Measurements from ENCODE around the gene SLCO2A1. TPM values are rescaled to one million over a fixed set of nuclear protein-coding genes. Genes with fewer than 3 reads are reported as not detected.

Gene SLCO2A1
- total RNA-seq, 1 experiment from 2014 or later: not detected

GRCh38 chr3:133881939-133882825, 147.5 kb downstream of the SLCO2A1 start:
- H3K36me3 ChIP-seq (ENCODE audit: insufficient read depth, low read length): no peaks in the 10 kb centered on the region
- no peaks in the 10 kb centered on the region for H4K20me1 ChIP-seq (ENCODE audit: insufficient read depth, low read depth, low read length)
- H3K9me2 ChIP-seq (replicated peaks; ENCODE audit: insufficient read depth, low read length): no peaks in the 10 kb centered on the region
- no peaks in the 10 kb centered on the region for H3K9me3 ChIP-seq (ENCODE audit: low read length)
- H3K27ac ChIP-seq (ENCODE audit: low read length): no peak overlapping the region
- no peaks in the 10 kb centered on the region for H3K27me3 ChIP-seq (ENCODE audit: low read length)
- DNase-seq: no peak
- H3K4me1 ChIP-seq (ENCODE audit: low read length): no peaks in the 10 kb centered on the region
- H3K79me2 ChIP-seq (ENCODE audit: low read length): no peaks in the 10 kb centered on the region
- no peak overlapping the region for H3K4me3 ChIP-seq (ENCODE audit: low read length)
- H3K9ac ChIP-seq (ENCODE audit: low read length): no peak overlapping the region
- no peak overlapping the region for H3K4me2 ChIP-seq (ENCODE audit: low read depth, low read length, poor library complexity, severe bottlenecking)
- H2AFZ ChIP-seq (ENCODE audit: low read length): no peak overlapping the region

DNA sequence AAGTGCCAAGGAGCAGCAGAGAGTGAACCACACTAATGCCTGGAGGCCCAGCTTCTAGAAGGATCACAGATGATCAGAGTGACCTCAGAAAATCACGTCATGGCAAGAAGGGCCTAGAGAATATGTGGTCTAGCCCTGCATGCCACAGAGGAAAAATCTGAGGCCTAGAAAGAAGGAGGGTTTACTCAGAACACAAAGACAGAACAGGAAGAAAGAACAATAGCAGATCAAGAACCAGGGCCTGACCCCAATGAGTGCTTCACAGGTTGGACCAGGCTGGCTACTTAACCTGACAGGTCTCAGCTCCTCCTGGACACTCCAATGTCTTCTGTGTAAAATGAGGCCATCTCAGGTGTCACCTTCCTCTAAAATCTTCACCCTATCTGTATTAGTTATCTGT, 148.2 kb downstream of the SLCO2A1 start:
- Histone ChIP-seq H2AFZ (ENCODE audit: low read length) (no peak overlapping the region), H3K27ac (ENCODE audit: low read length) (no peak overlapping the region)
- DNase-seq: no peak

GRCh38 chr3:133880886-133881455, 148.8 kb downstream of the SLCO2A1 start:
- no peak for DNase-seq

More for the DNA sequence above, 148.2 kb downstream of the SLCO2A1 start:
- no peaks in the 10 kb centered on the region for H3K9me3 ChIP-seq (ENCODE audit: low read length)
- H3K27me3 ChIP-seq (ENCODE audit: low read length): no peaks in the 10 kb centered on the region
- H3K9ac ChIP-seq (ENCODE audit: low read length): no peak overlapping the region
- H3K4me3 ChIP-seq (ENCODE audit: low read length): no peak overlapping the region
- H3K36me3 ChIP-seq (ENCODE audit: insufficient read depth, low read length): no peaks in the 10 kb centered on the region
- H4K20me1 ChIP-seq (ENCODE audit: insufficient read depth, low read depth, low read length): no peaks in the 10 kb centered on the region
- no peak overlapping the region for H3K4me2 ChIP-seq (ENCODE audit: low read depth, low read length, poor library complexity, severe bottlenecking)
- H3K9me2 ChIP-seq (replicated peaks; ENCODE audit: insufficient read depth, low read length): no peaks in the 10 kb centered on the region
- H3K79me2 ChIP-seq (ENCODE audit: low read length): no peaks in the 10 kb centered on the region
- H3K4me1 ChIP-seq (ENCODE audit: low read length): no peaks in the 10 kb centered on the region

GRCh38 chr3:133880287-133880686, 149.4 kb downstream of the SLCO2A1 start:
- H3K27me3 ChIP-seq (ENCODE audit: low read length): no peaks in the 10 kb centered on the region
- no peak overlapping the region for H3K9ac ChIP-seq (ENCODE audit: low read length)
- no peak overlapping the region for H3K4me2 ChIP-seq (ENCODE audit: low read depth, low read length, poor library complexity, severe bottlenecking)
- H3K9me2 ChIP-seq (replicated peaks; ENCODE audit: insufficient read depth, low read length): no peaks in the 10 kb centered on the region
- no peaks in the 10 kb centered on the region for H3K9me3 ChIP-seq (ENCODE audit: low read length)
- no peaks in the 10 kb centered on the region for H3K79me2 ChIP-seq (ENCODE audit: low read length)
- no peak overlapping the region for H3K27ac ChIP-seq (ENCODE audit: low read length)
- no peaks in the 10 kb centered on the region for H3K4me1 ChIP-seq (ENCODE audit: low read length)
- no peak for DNase-seq
- H4K20me1 ChIP-seq (ENCODE audit: insufficient read depth, low read depth, low read length): no peaks in the 10 kb centered on the region
- H2AFZ ChIP-seq (ENCODE audit: low read length): no peak overlapping the region
- no peak overlapping the region for H3K4me3 ChIP-seq (ENCODE audit: low read length)
- H3K36me3 ChIP-seq (ENCODE audit: insufficient read depth, low read length): no peaks in the 10 kb centered on the region

More at GRCh38 chr3:133880886-133881455, 148.8 kb downstream of the SLCO2A1 start:
- Histone ChIP-seq H3K4me2 (ENCODE audit: low read depth, low read length, poor library complexity, severe bottlenecking) (no peak overlapping the region), H4K20me1 (ENCODE audit: insufficient read depth, low read depth, low read length) (no peaks in the 10 kb centered on the region), H2AFZ (ENCODE audit: low read length) (no peak overlapping the region), H3K27ac (ENCODE audit: low read length) (no peak overlapping the region), H3K79me2 (ENCODE audit: low read length) (no peaks in the 10 kb centered on the region), H3K9ac (ENCODE audit: low read length) (no peak overlapping the region), H3K27me3 (ENCODE audit: low read length) (no peaks in the 10 kb centered on the region), H3K4me1 (ENCODE audit: low read length) (no peaks in the 10 kb centered on the region), H3K36me3 (ENCODE audit: insufficient read depth, low read length) (no peaks in the 10 kb centered on the region), H3K4me3 (ENCODE audit: low read length) (no peak overlapping the region), H3K9me3 (ENCODE audit: low read length) (no peaks in the 10 kb centered on the region), H3K9me2 (replicated peaks; ENCODE audit: insufficient read depth, low read length) (no peaks in the 10 kb centered on the region)

DNA sequence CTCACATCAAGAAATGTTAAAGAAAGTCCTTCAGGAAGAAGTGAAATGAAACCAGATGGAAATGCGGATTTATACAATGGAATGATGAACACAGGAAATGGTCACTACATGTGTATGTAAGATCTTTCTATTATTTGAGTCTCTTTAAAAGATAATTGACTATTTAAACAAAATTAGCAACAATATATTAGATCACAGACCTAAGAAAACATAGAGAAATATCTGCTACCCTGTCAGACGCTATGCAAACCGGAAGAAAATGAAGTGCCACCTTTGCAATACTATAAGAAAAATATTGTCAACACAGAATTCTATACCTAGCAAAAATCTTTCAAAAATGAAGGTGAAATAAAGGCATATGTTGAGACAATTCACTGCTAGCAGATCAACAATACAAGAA, 151.2 kb downstream of the SLCO2A1 start:
- H3K27ac ChIP-seq (ENCODE audit: low read length): no peak overlapping the region
- DNase-seq: no peak
- H3K4me2 ChIP-seq (ENCODE audit: low read depth, low read length, poor library complexity, severe bottlenecking): no peak overlapping the region
- H3K9me2 ChIP-seq (replicated peaks; ENCODE audit: insufficient read depth, low read length): no peaks in the 10 kb centered on the region
- no peaks in the 10 kb centered on the region for H3K27me3 ChIP-seq (ENCODE audit: low read length)
- no peaks in the 10 kb centered on the region for H4K20me1 ChIP-seq (ENCODE audit: insufficient read depth, low read depth, low read length)
- H3K9me3 ChIP-seq (ENCODE audit: low read length): no peaks in the 10 kb centered on the region
- no peaks in the 10 kb centered on the region for H3K79me2 ChIP-seq (ENCODE audit: low read length)
- H3K36me3 ChIP-seq (ENCODE audit: insufficient read depth, low read length): no peaks in the 10 kb centered on the region
- H3K4me3 ChIP-seq (ENCODE audit: low read length): no peak overlapping the region
- H3K4me1 ChIP-seq (ENCODE audit: low read length): no peaks in the 10 kb centered on the region
- no peak overlapping the region for H2AFZ ChIP-seq (ENCODE audit: low read length)
- no peak overlapping the region for H3K9ac ChIP-seq (ENCODE audit: low read length)

Other genes with a start within 250 kb of the SLCO2A1 start
- 62.6 and 85.7 TPM in 2 replicates for gene SRPRB, start 224.1 kb downstream of the SLCO2A1 start, total RNA-seq (2014; rRNA removed; shearing (Covaris generic); ENCODE audit: low replicate concordance)
- gene RAB6B, start 134.0 kb downstream of the SLCO2A1 start, total RNA-seq (2014; rRNA removed; shearing (Covaris generic); ENCODE audit: low replicate concordance): not detected in 2 replicates
- gene RYK, start 220.9 kb upstream of the SLCO2A1 start, total RNA-seq (2014; rRNA removed; shearing (Covaris generic); ENCODE audit: low replicate concordance): 10.5 and 14.8 TPM in 2 replicates